ENCODE results near the gene SHC2. TPM values are rescaled to one million over a fixed set of nuclear protein-coding genes. Genes with fewer than 3 reads are reported as not detected.

Gene SHC2
- total and polyA plus RNA-seq, 2 of the 8 experiments (the other 6 are each of a cell fraction or from before 2014, with no cell fraction given) = 4.4 to 7.3 TPM

DNA sequence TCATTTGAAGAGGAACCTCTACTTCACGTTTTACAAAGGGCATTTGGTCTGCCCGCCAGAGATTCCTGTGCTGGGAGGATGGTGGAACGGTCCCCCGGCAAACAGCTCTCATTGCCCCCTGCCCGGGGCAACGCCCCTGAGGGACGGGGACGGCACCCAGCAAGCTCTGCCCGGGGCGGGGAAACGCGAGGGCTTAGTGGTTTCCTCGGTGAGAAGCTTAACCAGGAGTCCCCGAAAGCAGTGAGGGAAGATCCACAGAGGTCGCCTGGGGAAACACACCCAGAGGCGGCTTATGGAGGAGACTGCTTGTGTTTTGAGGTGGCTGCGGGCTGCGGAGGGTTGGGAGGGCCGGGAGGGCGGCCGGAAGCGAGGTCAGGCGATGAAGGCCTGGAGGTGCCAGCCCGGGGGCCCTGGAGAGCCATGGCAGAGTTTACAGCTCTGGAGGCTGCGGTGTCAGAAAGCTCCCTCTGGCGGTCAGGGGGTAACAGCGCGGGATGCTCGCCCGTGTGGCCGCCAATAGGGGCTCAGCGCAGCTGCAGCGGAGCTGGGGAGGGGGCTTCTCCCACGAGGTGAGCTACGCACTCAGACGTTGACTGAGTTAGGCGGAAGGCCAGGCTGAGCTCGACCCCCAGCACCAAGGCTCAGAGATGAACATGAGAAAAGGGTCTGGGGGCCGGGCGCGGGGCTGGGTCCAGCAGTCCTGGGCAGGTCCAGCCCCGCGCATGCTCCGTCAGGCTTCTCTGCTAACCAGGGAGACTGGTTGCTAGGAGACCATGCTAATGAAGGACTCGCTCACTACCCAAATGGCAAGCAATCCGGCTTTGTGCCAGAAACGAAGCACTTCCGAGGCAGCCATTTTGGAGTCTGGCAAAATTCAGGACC lies 45.8 kb upstream of the SHC2 start (continued):
- no peak for TF ChIP-seq RNF2 (IDR thresholded peaks at IDR 0.05; ENCODE audit: borderline replicate concordance, low read depth, low read length, missing control alignments, poor library complexity, severe bottlenecking)
- no peak for TF ChIP-seq RBBP5 (IDR thresholded peaks at IDR 0.05; ENCODE audit: borderline replicate concordance, low read depth, low read length)
- no peak for TF ChIP-seq CBX8 (IDR thresholded peaks at IDR 0.05; ENCODE audit: borderline replicate concordance, low read depth, low read length)
- no peak for TF ChIP-seq TEAD4 (IDR thresholded peaks at IDR 0.05; ENCODE audit: low read depth, low read length)
- 0 out of 3 replicates have a peak, but pooled peaks of 1 of the 2 experiments have one; percentile 47 for TF ChIP-seq POLR2A (IDR thresholded peaks at IDR 0.05; ENCODE audit: control extremely low read depth in 1 of 2, low read depth in 2 of 2, low read length in 2 of 2)
- TF ChIP-seq BRCA1 (IDR thresholded peaks at IDR 0.05; ENCODE audit: low read depth, low read length) = no peak
- TF ChIP-seq ZNF274 (IDR thresholded peaks at IDR 0.05; ENCODE audit: borderline replicate concordance, extremely low read depth, low read length) = no peak
- TF ChIP-seq EP300 (IDR thresholded peaks at IDR 0.05; ENCODE audit: borderline replicate concordance in 1 of 2, low read depth in 2 of 2, low read length in 2 of 2) = peak in 1 of 2 experiments; percentile 49; a peak in 1 of 3 replicates
- no peak for TF ChIP-seq NANOG (IDR thresholded peaks at IDR 0.05; ENCODE audit: insufficient read depth, low read depth, low read length, poor library complexity, severe bottlenecking)
- TF ChIP-seq SP1 (IDR thresholded peaks at IDR 0.05; ENCODE audit: low read depth, low read length) = peak; percentile 50; the same call in 1 of the 2 replicates
- TF ChIP-seq RXRA (IDR thresholded peaks at IDR 0.05; ENCODE audit: insufficient read depth, low read depth, low read length) = no peak
- TF ChIP-seq SIN3A (conservative IDR thresholded peaks at IDR 0.05 in 1 of 2, IDR thresholded peaks at IDR 0.05 in 1 of 2; ENCODE audit: low read depth in 1 of 2, low read length in 2 of 2) = 0 out of 4 replicates have a peak, but pooled peaks have one; percentile 43 to 67
- peak; percentile 25; the same call in 1 of the 2 replicates for TF ChIP-seq TAF1 (IDR thresholded peaks at IDR 0.05; ENCODE audit: low read depth, low read length)
- TF ChIP-seq EZH2 (IDR thresholded peaks at IDR 0.05; ENCODE audit: low read depth, low read length, severe bottlenecking) = no peak
- no peak for TF ChIP-seq SP4 (IDR thresholded peaks at IDR 0.05; ENCODE audit: low read length)
- TF ChIP-seq SUZ12 (IDR thresholded peaks at IDR 0.05; ENCODE audit: low read length) = no peak
- peak; percentile 76 for TF ChIP-seq NRF1 (IDR thresholded peaks at IDR 0.05; ENCODE audit: low read depth, low read length)

Measured in H1 (cell line).